ENCODE measurements around the gene NCCRP1.
"Not testable (repeated sequence)": the region's sequence is repeated elsewhere in the genome, so short reads cannot be mapped to it uniquely, and the experiment has no call there.

The NCCRP1 gene

GRCh38 chr19:39218230-39219007, 21.7 kb downstream of the NCCRP1 start:
- H3K4me3 Mint-ChIP-seq, result no peak overlapping the region
- no peak overlapping the region for H3K27ac Mint-ChIP-seq

GRCh38 chr19:39219108-39219507, 22.3 kb downstream of the NCCRP1 start:
- not testable (repeated sequence) for H3K4me3 Mint-ChIP-seq; DNase-seq (ENCODE audit: low spot score in 2 of 2); H3K4me1 Mint-ChIP-seq; H3K9me3 Mint-ChIP-seq; H3K27ac Mint-ChIP-seq; ATAC-seq (ENCODE audit: low read depth); H3K36me3 Mint-ChIP-seq
- H3K27me3 Mint-ChIP-seq, result peaks cover 22% of the 10 kb centered on the region

More at GRCh38 chr19:39218230-39219007, 21.7 kb downstream of the NCCRP1 start:
- DNase-seq (ENCODE audit: low spot score in 2 of 2) (no peak), ATAC-seq (ENCODE audit: low read depth) (no peak)
- H3K36me3 Mint-ChIP-seq, result peaks cover 4% of the 10 kb centered on the region
- no peaks in the 10 kb centered on the region for H3K4me1 Mint-ChIP-seq
- H3K27me3 Mint-ChIP-seq, result peaks cover 22% of the 10 kb centered on the region
- peaks cover 5% of the 10 kb centered on the region for H3K9me3 Mint-ChIP-seq

- peaks cover 3% of the 10 kb centered on the region for H3K36me3 Mint-ChIP-seq
- DNase-seq (ENCODE audit: low spot score in 2 of 2), result no peak
- H3K9me3 Mint-ChIP-seq, result no peaks in the 10 kb centered on the region
- peaks cover 4% of the 10 kb centered on the region for H3K4me1 Mint-ChIP-seq
- peaks cover 19% of the 10 kb centered on the region for H3K27me3 Mint-ChIP-seq
- no peak for ATAC-seq (ENCODE audit: low read depth)
- no peak overlapping the region for H3K27ac Mint-ChIP-seq
- no peak overlapping the region for H3K4me3 Mint-ChIP-seq
These were observed 27.0 kb downstream of the NCCRP1 start for GRCh38 chr19:39223703-39224279.

DNA sequence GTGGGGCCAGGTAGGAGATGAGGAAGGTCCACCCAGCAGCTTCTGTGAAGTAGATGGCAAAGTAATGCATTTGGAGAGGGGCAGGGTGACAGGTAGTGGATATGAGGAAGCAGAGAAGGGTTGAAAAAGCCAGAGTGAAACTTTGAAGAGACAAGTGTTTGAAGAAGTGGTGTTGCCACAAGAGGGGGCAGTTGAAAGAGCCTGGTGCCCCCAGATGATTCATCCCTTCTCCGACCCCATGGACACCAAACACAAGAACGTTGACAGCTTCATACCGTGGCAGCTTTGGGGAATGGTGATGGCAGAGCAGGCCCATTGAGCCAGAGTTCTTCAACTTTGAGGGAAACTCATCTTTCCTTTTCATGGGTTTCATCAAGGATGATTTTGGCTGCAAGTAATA, 28.1 kb downstream of the NCCRP1 start:
- DNase-seq (ENCODE audit: low spot score in 2 of 2) (no peak), ATAC-seq (ENCODE audit: low read depth) (no peak)
- no peaks in the 10 kb centered on the region for H3K9me3 Mint-ChIP-seq
- peaks cover 3% of the 10 kb centered on the region for H3K36me3 Mint-ChIP-seq
- H3K4me1 Mint-ChIP-seq, result peaks cover 4% of the 10 kb centered on the region
- no peak overlapping the region for H3K4me3 Mint-ChIP-seq
- H3K27me3 Mint-ChIP-seq, result peaks cover 17% of the 10 kb centered on the region
- peak overlapping the region; percentile 8 for H3K27ac Mint-ChIP-seq

DNA sequence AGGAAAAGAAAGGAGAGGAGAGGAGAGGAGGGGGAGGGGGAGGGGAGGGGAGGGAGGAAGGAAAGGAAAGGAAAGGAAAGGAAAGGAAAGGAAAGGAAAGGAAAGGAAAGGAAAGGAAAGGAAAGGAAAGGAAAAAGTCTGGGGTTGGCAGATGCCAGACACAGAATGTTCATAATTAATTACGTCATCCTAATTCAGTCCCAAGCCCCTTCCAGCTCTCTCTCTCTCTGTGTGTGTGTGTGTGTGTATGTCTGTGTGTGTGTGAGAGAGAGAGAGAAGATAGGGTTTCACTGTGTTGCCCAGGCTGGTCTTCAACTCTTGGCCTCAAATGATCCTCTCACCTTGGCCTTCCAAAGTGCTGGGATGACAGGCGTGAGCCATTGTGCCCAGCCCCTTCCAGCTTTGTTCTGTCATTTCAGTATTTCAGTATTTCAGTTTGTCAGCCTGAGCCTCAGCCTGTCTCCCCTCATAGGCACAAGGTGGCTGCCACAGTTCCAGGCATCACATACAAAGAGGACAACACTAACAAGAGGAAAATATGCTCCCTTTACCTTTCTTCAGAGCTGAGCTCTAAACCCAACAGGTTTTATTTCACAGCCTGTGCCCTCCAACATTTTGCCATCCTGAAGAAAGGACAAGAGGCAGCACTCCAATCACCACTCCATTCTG, 33.5 kb downstream of the NCCRP1 start:
- no peak for ATAC-seq (ENCODE audit: low read depth)
- Mint-ChIP-seq H3K4me3 (no peak overlapping the region), H3K9me3 (no peaks in the 10 kb centered on the region), H3K27ac (no peak overlapping the region), H3K4me1 (no peaks in the 10 kb centered on the region), H3K27me3 (peaks cover 8% of the 10 kb centered on the region), H3K36me3 (no peaks in the 10 kb centered on the region)
- no peak for DNase-seq (ENCODE audit: low spot score in 2 of 2)

DNA sequence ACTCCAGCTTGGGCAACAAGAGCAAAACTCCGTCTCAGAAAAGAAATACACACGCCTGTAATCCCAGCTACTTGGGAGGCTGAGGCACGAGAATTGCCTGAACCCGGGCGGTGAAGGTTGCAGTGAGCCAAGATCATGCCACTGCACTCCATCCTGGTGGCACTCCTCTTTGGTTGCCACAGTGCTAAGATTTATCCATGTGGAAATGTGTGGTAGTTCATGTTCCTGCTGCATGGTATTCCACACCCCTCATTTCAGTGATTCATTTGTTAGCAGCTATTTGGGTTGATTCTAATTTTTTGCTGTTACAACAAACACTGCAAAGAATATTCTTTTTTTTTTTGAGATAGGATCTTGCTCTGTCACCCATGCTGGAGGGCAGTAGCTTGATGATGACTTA, 35.9 kb downstream of the NCCRP1 start:
- no peak for DNase-seq (ENCODE audit: low spot score in 2 of 2)
- no peak for ATAC-seq (ENCODE audit: low read depth)
- Mint-ChIP-seq H3K4me3 (no peak overlapping the region), H3K27ac (no peak overlapping the region), H3K36me3 (no peaks in the 10 kb centered on the region), H3K27me3 (peaks cover 9% of the 10 kb centered on the region), H3K4me1 (peaks cover 10% of the 10 kb centered on the region), H3K9me3 (no peaks in the 10 kb centered on the region)

GRCh38 chr19:39236527-39236926, 39.8 kb downstream of the NCCRP1 start:
- Mint-ChIP-seq H3K4me1 (peaks cover 17% of the 10 kb centered on the region), H3K27me3 (peaks cover 8% of the 10 kb centered on the region), H3K4me3 (peak overlapping the region; percentile 62), H3K9me3 (no peaks in the 10 kb centered on the region), H3K27ac (no peak overlapping the region), H3K36me3 (no peaks in the 10 kb centered on the region)
- DNase-seq (ENCODE audit: low spot score in 2 of 2), result no peak
- no peak for ATAC-seq (ENCODE audit: low read depth)

GRCh38 chr19:39237200-39238184, 40.7 kb downstream of the NCCRP1 start:
- no peak overlapping the region for H3K27ac Mint-ChIP-seq
- peaks cover 4% of the 10 kb centered on the region for H3K27me3 Mint-ChIP-seq
- ATAC-seq (ENCODE audit: low read depth) (peak; percentile 93), DNase-seq (ENCODE audit: low spot score in 2 of 2) (peak in 1 of 2 donors; percentile 13)
- peaks cover 17% of the 10 kb centered on the region for H3K4me1 Mint-ChIP-seq
- no peaks in the 10 kb centered on the region for H3K36me3 Mint-ChIP-seq
- H3K4me3 Mint-ChIP-seq, result peak overlapping the region; percentile 60
- no peaks in the 10 kb centered on the region for H3K9me3 Mint-ChIP-seq

DNA sequence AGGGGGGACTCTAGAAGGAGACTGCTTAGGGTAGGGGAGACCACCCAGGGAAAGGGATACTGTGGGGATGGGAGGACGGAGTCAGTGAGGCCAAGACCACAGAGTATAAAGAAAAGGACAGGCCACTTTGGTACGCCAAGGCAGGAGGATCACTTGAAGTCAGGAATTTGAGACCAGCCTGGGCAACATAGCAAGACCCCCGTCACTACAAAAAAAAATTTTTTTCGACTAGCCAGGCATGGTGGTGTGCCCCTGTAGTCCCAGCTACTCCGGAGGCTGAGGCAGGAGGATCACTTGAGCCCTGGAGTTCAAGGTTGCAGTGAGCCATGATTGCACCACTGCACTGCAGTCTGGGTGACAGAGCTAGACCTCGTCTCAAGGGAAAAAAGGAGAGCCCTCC, 41.4 kb downstream of the NCCRP1 start:
- Mint-ChIP-seq H3K27me3 (peaks cover 4% of the 10 kb centered on the region), H3K9me3 (no peaks in the 10 kb centered on the region), H3K4me3 (peak overlapping the region; percentile 60), H3K36me3 (no peaks in the 10 kb centered on the region), H3K4me1 (peaks cover 17% of the 10 kb centered on the region), H3K27ac (no peak overlapping the region)
- no peak for ATAC-seq (ENCODE audit: low read depth)
- DNase-seq (ENCODE audit: low spot score in 2 of 2), result no peak

DNA sequence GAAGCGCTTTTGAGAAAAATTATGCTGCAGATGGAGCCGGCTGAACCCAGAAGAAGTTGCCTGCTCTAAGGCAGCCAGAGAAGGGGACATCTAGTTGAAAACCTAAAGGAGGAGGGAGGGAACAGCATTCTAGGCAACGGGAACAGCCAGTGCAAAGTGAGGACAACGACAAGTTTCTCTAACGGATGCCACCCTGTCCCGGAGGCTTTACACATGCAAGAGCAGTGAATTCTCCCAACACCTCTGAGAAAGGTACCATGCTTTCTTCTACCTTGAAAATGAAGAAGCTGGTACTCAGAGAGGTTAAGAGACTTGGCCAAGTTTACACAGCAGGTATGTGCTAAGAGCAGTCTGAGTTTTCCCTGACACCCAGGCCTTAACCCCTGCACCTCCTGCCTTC, 42.2 kb downstream of the NCCRP1 start:
- Mint-ChIP-seq H3K9me3 (no peaks in the 10 kb centered on the region), H3K4me1 (peaks cover 17% of the 10 kb centered on the region), H3K27ac (no peak overlapping the region), H3K27me3 (peaks cover 5% of the 10 kb centered on the region), H3K4me3 (no peak overlapping the region), H3K36me3 (no peaks in the 10 kb centered on the region)
- ATAC-seq (ENCODE audit: low read depth) (no peak), DNase-seq (ENCODE audit: low spot score in 2 of 2) (no peak)

DNA sequence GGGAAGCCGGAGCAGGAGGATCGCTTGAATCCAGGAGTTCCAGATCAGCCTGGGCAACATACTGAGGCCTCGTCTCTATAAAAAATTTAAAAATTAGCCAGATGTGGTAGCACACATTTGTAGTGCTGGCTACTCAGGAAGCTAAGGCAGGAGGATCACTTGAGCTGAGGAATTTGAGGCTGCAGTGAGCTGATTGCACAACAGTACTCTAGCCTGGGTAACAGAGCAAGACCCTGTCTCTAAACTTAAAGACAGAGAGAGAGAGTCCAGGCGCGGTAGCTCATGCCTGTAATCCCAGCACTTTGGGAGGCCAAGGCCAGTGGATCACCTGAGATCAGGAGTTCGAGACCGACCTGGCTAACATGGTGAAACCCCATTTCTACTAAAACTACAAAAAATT, 43.7 kb downstream of the NCCRP1 start:
- Mint-ChIP-seq H3K27ac (no peak overlapping the region), H3K27me3 (peaks cover 6% of the 10 kb centered on the region), H3K4me1 (peaks cover 17% of the 10 kb centered on the region), H3K9me3 (no peaks in the 10 kb centered on the region), H3K4me3 (no peak overlapping the region), H3K36me3 (no peaks in the 10 kb centered on the region)
- ATAC-seq (ENCODE audit: low read depth), result no peak
- no peak for DNase-seq (ENCODE audit: low spot score in 2 of 2)

DNA sequence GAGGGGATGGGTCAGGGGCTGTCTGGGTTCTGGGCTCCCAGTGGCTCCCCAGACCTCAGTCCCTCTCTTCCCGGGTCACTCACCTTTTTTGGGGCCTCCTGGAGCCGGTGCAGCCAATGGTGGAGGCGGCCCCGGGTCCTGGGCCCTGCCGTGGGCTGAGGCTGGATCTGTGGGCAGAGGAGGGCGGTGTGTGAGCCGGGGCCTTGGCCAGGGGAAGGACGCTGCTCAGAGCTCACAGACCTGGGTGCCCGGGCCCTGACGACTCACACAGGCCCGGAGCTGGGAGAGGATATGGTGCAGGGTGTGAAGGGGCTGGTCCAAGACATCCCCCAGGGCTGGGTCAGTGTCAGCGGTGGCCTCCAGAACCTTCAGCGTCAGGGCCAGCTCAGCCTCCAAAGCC, 47.0 kb downstream of the NCCRP1 start:
- H3K36me3 Mint-ChIP-seq; H3K27me3 Mint-ChIP-seq; H3K9me3 Mint-ChIP-seq; DNase-seq (ENCODE audit: low spot score in 2 of 2); H3K4me3 Mint-ChIP-seq; H3K4me1 Mint-ChIP-seq; ATAC-seq (ENCODE audit: low read depth); H3K27ac Mint-ChIP-seq: not testable (repeated sequence)

DNA sequence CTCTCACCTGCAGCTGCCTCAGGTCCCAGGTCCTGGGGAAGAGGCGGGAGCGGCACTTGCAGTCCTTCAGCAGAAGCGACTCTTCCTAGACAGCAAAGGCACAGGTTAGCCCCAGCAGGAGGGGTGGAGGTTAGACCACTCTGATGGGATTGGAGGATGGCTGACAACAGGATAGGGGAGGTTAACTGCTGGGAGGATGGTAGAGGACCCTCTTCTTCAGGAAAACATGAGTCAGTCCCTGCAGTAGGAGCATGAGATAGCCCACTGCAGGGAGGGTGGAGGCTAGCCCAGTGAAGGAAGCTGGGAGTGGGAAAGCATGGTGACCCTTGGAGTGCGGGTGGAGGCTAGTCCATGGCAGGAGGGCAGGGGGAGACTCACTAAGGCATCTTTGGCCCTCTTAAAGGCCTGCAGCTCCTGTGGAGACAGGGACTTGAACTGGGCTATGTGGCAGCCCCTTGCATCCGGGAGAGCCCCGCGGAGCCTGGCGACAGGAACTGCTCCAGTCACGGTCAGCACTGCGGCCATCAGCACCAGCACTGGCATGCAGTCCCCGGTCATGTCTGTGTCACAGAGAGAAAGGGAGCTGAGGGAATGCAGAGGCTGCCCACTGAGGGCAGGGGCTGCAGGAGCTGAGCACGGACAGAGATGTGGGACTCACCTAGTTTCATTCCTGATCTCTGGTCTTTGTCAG, 47.8 kb downstream of the NCCRP1 start, which contains the start of gene IFNL3:
Gene IFNL3, minus strand, starts transcription at position 597 of the 691 bp plus-strand sequence. Its CDS starts 39 bp downstream, at position 558.
- H3K4me3 Mint-ChIP-seq; H3K27ac Mint-ChIP-seq; ATAC-seq (ENCODE audit: low read depth); DNase-seq (ENCODE audit: low spot score in 2 of 2); H3K9me3 Mint-ChIP-seq; H3K4me1 Mint-ChIP-seq; H3K36me3 Mint-ChIP-seq; H3K27me3 Mint-ChIP-seq: not testable (repeated sequence)
